ENCODE data around the gene SBDS. TPM values are rescaled to one million over a fixed set of nuclear protein-coding genes. Genes with fewer than 3 reads are reported as not detected.

Gene SBDS
- total and polyA plus RNA-seq, 3 donors from 2014 or later, result 54.3 to 92.2 (median 64.6) TPM

GRCh38 chr7:66960192-66960591 is 35.2 kb downstream of the SBDS start:
- Histone ChIP-seq H3K4me3 (no peak overlapping the region), H3K27ac (no peak overlapping the region), H3K27me3 (no peaks in the 10 kb centered on the region), H3K36me3 (ENCODE audit: low read depth, missing control alignments) (no peaks in the 10 kb centered on the region), H3K9me3 (no peaks in the 10 kb centered on the region), H3K4me1 (no peaks in the 10 kb centered on the region)
- 77 to 88% methylated on average over 4 of the region's 4 CpGs for WGBS, 2 donors
- DNase-seq, result no peak
- TF ChIP-seq, protein P1, sequence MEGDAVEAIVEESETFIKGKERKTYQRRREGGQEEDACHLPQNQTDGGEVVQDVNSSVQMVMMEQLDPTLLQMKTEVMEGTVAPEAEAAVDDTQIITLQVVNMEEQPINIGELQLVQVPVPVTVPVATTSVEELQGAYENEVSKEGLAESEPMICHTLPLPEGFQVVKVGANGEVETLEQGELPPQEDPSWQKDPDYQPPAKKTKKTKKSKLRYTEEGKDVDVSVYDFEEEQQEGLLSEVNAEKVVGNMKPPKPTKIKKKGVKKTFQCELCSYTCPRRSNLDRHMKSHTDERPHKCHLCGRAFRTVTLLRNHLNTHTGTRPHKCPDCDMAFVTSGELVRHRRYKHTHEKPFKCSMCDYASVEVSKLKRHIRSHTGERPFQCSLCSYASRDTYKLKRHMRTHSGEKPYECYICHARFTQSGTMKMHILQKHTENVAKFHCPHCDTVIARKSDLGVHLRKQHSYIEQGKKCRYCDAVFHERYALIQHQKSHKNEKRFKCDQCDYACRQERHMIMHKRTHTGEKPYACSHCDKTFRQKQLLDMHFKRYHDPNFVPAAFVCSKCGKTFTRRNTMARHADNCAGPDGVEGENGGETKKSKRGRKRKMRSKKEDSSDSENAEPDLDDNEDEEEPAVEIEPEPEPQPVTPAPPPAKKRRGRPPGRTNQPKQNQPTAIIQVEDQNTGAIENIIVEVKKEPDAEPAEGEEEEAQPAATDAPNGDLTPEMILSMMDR (IDR thresholded peaks at IDR 0.05), result no peak
- no peak for TF ChIP-seq POLR2A (IDR thresholded peaks at IDR 0.05)
- intact Hi-C loops (cut with DNase I; ENCODE audit: low total_unique reads), result no loop called here

DNA sequence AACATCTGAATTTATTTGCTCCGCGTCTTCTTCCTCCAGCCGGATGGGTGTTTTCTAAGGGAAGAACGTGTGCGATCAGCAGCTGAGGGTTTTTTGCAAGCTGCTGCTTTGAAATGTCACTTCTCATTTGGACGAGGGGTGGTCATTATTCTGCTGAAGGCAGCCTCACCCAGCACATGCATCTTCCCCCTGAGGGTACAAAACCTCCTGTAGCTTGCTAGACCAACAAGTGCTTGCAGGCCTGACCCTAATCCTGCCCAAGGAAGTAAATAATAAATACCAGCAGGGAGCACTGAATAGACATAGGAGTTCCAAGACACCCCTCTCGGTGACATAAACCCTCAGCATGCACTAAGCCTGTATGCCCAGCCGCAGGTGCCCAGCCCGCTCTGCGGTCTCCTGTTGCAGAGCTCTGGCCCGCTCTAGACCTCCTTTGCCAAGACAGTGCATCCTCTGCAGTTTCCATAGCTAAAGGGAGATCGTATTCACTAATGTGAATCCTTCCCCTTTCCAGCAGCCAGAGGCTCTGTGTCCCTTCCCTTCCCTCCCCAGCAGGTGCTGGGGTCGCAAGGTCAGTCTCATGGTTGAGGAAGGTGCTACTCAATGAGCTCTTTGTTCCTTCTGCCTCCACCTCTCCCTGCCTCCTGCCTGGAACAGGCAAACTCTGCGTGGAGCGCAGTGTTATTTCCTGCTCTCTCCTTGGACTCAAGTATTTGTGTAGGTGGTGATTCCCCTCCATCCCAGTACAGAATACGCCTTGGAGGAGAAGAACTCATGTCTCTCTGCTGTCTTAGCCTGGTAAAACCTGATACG is 36.6 kb downstream of the SBDS start:
- Histone ChIP-seq H3K27me3 (no peaks in the 10 kb centered on the region), H3K4me3 (no peak overlapping the region), H3K4me1 (no peaks in the 10 kb centered on the region), H3K27ac (no peak overlapping the region), H3K9me3 (no peaks in the 10 kb centered on the region), H3K36me3 (ENCODE audit: low read depth, missing control alignments) (no peaks in the 10 kb centered on the region)
- intact Hi-C loops (cut with DNase I; ENCODE audit: low total_unique reads), result no loop called here
- DNase-seq, result no peak
- 84 to 91% methylated on average over 15 to 17 of the region's 17 CpGs for WGBS, 2 donors
- TF ChIP-seq, protein P1 (IDR thresholded peaks at IDR 0.05), result no peak
- no peak for TF ChIP-seq POLR2A (IDR thresholded peaks at IDR 0.05)

- intact Hi-C loops (cut with DNase I; ENCODE audit: low total_unique reads), result no loop called here
- DNase-seq, result no peak
- no peaks in the 10 kb centered on the region for H3K4me1 ChIP-seq
- no peak for TF ChIP-seq POLR2A (IDR thresholded peaks at IDR 0.05)
- TF ChIP-seq, protein P1 (IDR thresholded peaks at IDR 0.05), result no peak
- no peak overlapping the region for H3K4me3 ChIP-seq
- WGBS, 2 donors, result 78 to 88% methylated on average over 13 of the region's 13 CpGs
- no peaks in the 10 kb centered on the region for H3K36me3 ChIP-seq (ENCODE audit: low read depth, missing control alignments)
- no peaks in the 10 kb centered on the region for H3K27me3 ChIP-seq
- no peak overlapping the region for H3K27ac ChIP-seq
- no peaks in the 10 kb centered on the region for H3K9me3 ChIP-seq
Measured at GRCh38 chr7:66957595-66958290, 37.6 kb downstream of the SBDS start.

DNA sequence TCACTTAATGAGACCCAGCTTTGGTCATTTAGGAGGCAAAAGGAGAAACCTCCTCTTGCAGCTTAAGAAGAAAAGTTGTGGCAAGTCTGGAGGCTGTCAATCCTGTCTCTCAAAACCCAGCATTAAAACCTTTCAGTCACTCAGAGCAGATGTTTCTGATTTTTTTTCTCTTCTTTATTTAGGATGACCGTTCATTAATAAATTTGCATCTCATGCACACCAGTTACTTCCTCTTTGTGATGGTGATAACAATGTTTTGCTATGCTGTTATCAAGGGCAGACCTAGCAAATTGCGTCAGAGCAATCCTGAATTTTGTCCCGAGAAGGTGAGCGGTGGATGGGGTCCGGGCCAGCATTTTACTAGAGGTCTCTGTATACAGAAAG is 42.4 kb downstream of the SBDS start:
- no peaks in the 10 kb centered on the region for H3K4me1 ChIP-seq
- no peak for DNase-seq
- H3K27me3 ChIP-seq, result no peaks in the 10 kb centered on the region
- TF ChIP-seq, protein P1 (IDR thresholded peaks at IDR 0.05), result no peak
- no peak for TF ChIP-seq POLR2A (IDR thresholded peaks at IDR 0.05)
- no peak overlapping the region for H3K27ac ChIP-seq
- no peaks in the 10 kb centered on the region for H3K9me3 ChIP-seq
- intact Hi-C loops (cut with DNase I; ENCODE audit: low total_unique reads), result no loop called here
- 90 to 94% methylated on average over 5 of the region's 5 CpGs for WGBS, 2 donors
- no peak overlapping the region for H3K4me3 ChIP-seq
- no peaks in the 10 kb centered on the region for H3K36me3 ChIP-seq (ENCODE audit: low read depth, missing control alignments)
